MM.1S (cell line): Measurements from ENCODE around the gene FNDC11.

Experiments
- DNase-seq: peaks from one replicate; pipeline ENCODE4 v3.0.0-alpha.2; 2015
- H2AFZ ChIP-seq: fragments of 300-600 bp; sonication (generic); 2 replicates; pipeline ENCODE4 v1.6.0; 2016; ENCODE audit warnings: antibody characterized with exemption, low read length
- H3F3A ChIP-seq: fragments of 300-600 bp; sonication (generic); 2 replicates; pipeline ENCODE4 v1.6.1; 2016; ENCODE audit warnings: mild to moderate bottlenecking, antibody characterized with exemption, low read length, moderate library complexity, mixed read lengths; ENCODE audit not compliant: insufficient read depth
- H3K27ac ChIP-seq: fragments of 300-600 bp; sonication (generic); 2 replicates; pipeline ENCODE4 v1.5.1; 2016; ENCODE audit warnings: mild to moderate bottlenecking, low read length
- H3K27me3 ChIP-seq: fragments of 300-600 bp; sonication (generic); replicated peaks from 2 replicates; pipeline ENCODE4 v1.6.0; 2016; ENCODE audit warnings: low read length; ENCODE audit not compliant: insufficient read depth
- H3K36me3 ChIP-seq: fragments of 300-600 bp; sonication (generic); replicated peaks from 2 replicates; pipeline ENCODE4 v1.6.1; 2016; ENCODE audit warnings: mild to moderate bottlenecking, low read length, mixed read lengths; ENCODE audit not compliant: insufficient read depth
- H3K4me1 ChIP-seq: fragments of 300-600 bp; sonication (generic); 2 replicates; pipeline ENCODE4 v1.6.1; 2016; ENCODE audit warnings: low read length, mixed read lengths
- H3K4me2 ChIP-seq: fragments of 300-600 bp; sonication (generic); 2 replicates; pipeline ENCODE4 v1.6.0; 2016; ENCODE audit warnings: low read depth, low read length
- H3K4me3 ChIP-seq: fragments of 300-600 bp; sonication (generic); 2 replicates; pipeline ENCODE4 v1.5.1; 2016; ENCODE audit warnings: low read length, mixed read lengths
- H3K79me2 ChIP-seq: fragments of 300-600 bp; sonication (generic); 2 replicates; pipeline ENCODE4 v1.6.1; 2016; ENCODE audit warnings: mixed run types, low read length, mixed read lengths
- H3K9ac ChIP-seq: fragments of 300-600 bp; sonication (generic); 2 replicates; pipeline ENCODE4 v1.6.1; 2016; ENCODE audit warnings: low read length, mixed read lengths
- H3K9me2 ChIP-seq: fragments of 300-600 bp; sonication (generic); replicated peaks from 2 replicates; pipeline ENCODE4 v1.6.1; 2016; ENCODE audit warnings: mild to moderate bottlenecking, low read length, mixed read lengths; ENCODE audit not compliant: insufficient read depth
- H3K9me3 ChIP-seq: fragments of 300-600 bp; sonication (generic); replicated peaks from 2 replicates; pipeline ENCODE4 v1.6.1; 2016; ENCODE audit warnings: mild to moderate bottlenecking, low read length, mixed read lengths; ENCODE audit not compliant: insufficient read depth
- H4K20me1 ChIP-seq: fragments of 300-600 bp; sonication (generic); 2 replicates; pipeline ENCODE4 v1.6.1; 2016; ENCODE audit warnings: mild to moderate bottlenecking, low read length, moderate library complexity, mixed read lengths; ENCODE audit not compliant: insufficient read depth
- CTCF ChIP-seq: fragments of 300-600 bp; sonication (generic); IDR thresholded peaks from 2 replicates; pipeline ENCODE4 v1.5.1; 2016; ENCODE audit warnings: antibody characterized with exemption, low read length, mixed read lengths
- EZH2 ChIP-seq: fragments of 300-600 bp; sonication (generic); optimal IDR thresholded peaks from 2 replicates; pipeline ENCODE3; 2017; ENCODE audit warnings: low read depth, mild to moderate bottlenecking, antibody characterized with exemption, low read length, mixed read lengths
- EZH2phosphoT487 ChIP-seq: fragments of 300-600 bp; sonication (generic); IDR thresholded peaks from 2 replicates; pipeline ENCODE4 v1.6.1; 2018; ENCODE audit warnings: antibody characterized with exemption, low read length

FNDC11 gene

DNA sequence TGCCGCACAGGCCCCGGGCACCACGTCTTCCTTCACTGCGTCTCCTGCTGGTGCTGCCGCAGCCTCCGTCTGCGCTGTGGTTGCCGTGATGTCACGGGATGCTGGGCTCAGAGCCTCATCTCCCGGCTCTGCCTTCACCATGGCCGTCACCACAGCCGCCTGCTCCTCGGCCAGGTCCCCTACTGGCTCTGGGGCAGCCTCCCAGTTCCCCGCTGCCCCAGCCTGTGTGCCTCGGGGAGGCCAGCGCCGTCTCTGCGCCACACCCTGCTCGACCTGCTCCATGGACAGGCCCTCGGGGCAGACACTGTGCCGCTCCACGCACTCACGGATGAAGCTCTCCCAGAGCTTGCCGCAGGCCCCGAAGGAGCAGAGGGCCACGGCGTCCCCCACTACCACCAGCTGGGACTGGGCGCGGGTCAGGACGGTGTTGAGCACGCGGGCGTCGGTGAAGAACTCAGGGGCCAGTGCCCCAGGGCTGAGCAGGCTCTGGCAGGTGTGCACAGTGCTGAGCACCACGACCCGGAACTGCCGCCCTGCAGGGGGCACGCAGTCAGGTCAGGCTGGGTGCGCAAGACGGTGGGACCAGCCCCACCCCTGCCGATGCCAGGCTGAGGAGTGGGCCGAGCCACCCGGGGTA, 11.9 kb downstream of the FNDC11 start:
- Histone ChIP-seq H3K79me2 (no peaks in the 10 kb centered on the region), H3K27me3 (no peaks in the 10 kb centered on the region), H3K9me2 (no peaks in the 10 kb centered on the region), H2AFZ (no peak overlapping the region), H4K20me1 (no peaks in the 10 kb centered on the region), H3K4me3 (no peak overlapping the region), H3K4me2 (no peak overlapping the region), H3K9ac (no peak overlapping the region), H3F3A (peaks cover 9% of the 10 kb centered on the region), H3K4me1 (peaks cover 26% of the 10 kb centered on the region), H3K36me3 (no peaks in the 10 kb centered on the region), H3K9me3 (no peaks in the 10 kb centered on the region), H3K27ac (no peak overlapping the region)
- TF ChIP-seq CTCF (no peak), EZH2 (no peak), EZH2phosphoT487 (no peak)
- DNase-seq: no peak

- no peak for TF ChIP-seq CTCF
- TF ChIP-seq EZH2phosphoT487: no peak
- no peak for TF ChIP-seq EZH2
- Histone ChIP-seq H3K4me3 (no peak overlapping the region), H3K4me2 (no peak overlapping the region), H2AFZ (no peak overlapping the region), H3K27ac (no peak overlapping the region), H4K20me1 (no peaks in the 10 kb centered on the region), H3K4me1 (peaks cover 26% of the 10 kb centered on the region), H3K9ac (no peak overlapping the region), H3K27me3 (no peaks in the 10 kb centered on the region), H3F3A (peaks cover 9% of the 10 kb centered on the region), H3K36me3 (no peaks in the 10 kb centered on the region), H3K9me3 (no peaks in the 10 kb centered on the region), H3K79me2 (no peaks in the 10 kb centered on the region), H3K9me2 (no peaks in the 10 kb centered on the region)
- no peak for DNase-seq
Measured at GRCh38 chr20:63566395-63567135, 12.6 kb downstream of the FNDC11 start.

- Histone ChIP-seq H3F3A (peaks cover 9% of the 10 kb centered on the region), H3K27ac (no peak overlapping the region), H4K20me1 (no peaks in the 10 kb centered on the region), H3K9me2 (no peaks in the 10 kb centered on the region), H3K9me3 (no peaks in the 10 kb centered on the region), H3K27me3 (no peaks in the 10 kb centered on the region), H3K9ac (no peak overlapping the region), H3K36me3 (no peaks in the 10 kb centered on the region), H3K79me2 (no peaks in the 10 kb centered on the region), H2AFZ (no peak overlapping the region), H3K4me3 (no peak overlapping the region), H3K4me1 (peaks cover 26% of the 10 kb centered on the region), H3K4me2 (no peak overlapping the region)
- TF ChIP-seq CTCF (no peak), EZH2phosphoT487 (no peak), EZH2 (no peak)
- DNase-seq: no peak
Measured at GRCh38 chr20:63567136-63567385, 13.1 kb downstream of the FNDC11 start.
